CD8-positive, alpha-beta memory T cell (primary cell): ENCODE data around the gene UNC13A. TPM values are rescaled to one million over a fixed set of nuclear protein-coding genes. Genes with fewer than 3 reads are reported as not detected.

Source experiments
- CTCF ChIA-PET: fragments of 350-600 bp; sonication (Branson Sonifier 250); formaldehyde crosslinking; loops from one replicate; lab custom pipeline; 2021; ENCODE audit warnings: antibody characterized with exemption; lab: Charles Lee
- POLR2A ChIA-PET: fragments of 350-600 bp; sonication (Branson Sonifier 250); formaldehyde crosslinking; loops from one replicate; lab custom pipeline; 2021; ENCODE audit warnings: antibody characterized with exemption; lab: Charles Lee
- DNase-seq, 5 donors: peaks; one replicate each; pipeline versions ENCODE4 v3.0.0 to v3.0.0-alpha.2; 2020 to 2022; ENCODE audit warnings: mixed read lengths in 1 of 5
- H3K27ac ChIP-seq: one replicate; pipeline ENCODE4 v1.7.0; 2013; ENCODE audit warnings: low read depth, mild to moderate bottlenecking, low read length, moderate library complexity
- H3K27me3 ChIP-seq: 2 replicates; pipeline ENCODE4 v1.7.0; 2013; ENCODE audit warnings: low read length, mild to moderate bottlenecking; ENCODE audit not compliant: insufficient read depth, poor library complexity, severe bottlenecking
- H3K36me3 ChIP-seq: 2 replicates; pipeline ENCODE4 v1.7.0; 2013; ENCODE audit warnings: mild to moderate bottlenecking, low read length, moderate library complexity; ENCODE audit not compliant: insufficient read depth
- H3K4me1 ChIP-seq: 2 replicates; pipeline ENCODE4 v1.7.0; 2013; ENCODE audit warnings: mild to moderate bottlenecking, low read length, moderate library complexity; ENCODE audit not compliant: insufficient read depth
- H3K4me3 ChIP-seq: 2 replicates; pipeline ENCODE4 v1.7.0; 2013; ENCODE audit warnings: mild to moderate bottlenecking, low read length
- H3K9me3 ChIP-seq: 2 replicates; pipeline ENCODE4 v1.7.0; 2013; ENCODE audit warnings: mild to moderate bottlenecking, low read length
- H3K27ac Mint-ChIP-seq, 8 donors: one replicate each; pipeline ENCODE4 v1.8.0; 2020 to 2021; ENCODE audit warnings: mixed read lengths in 8 of 8, mild to moderate bottlenecking in 6 of 8, inconsistent platforms in 3 of 8, moderate library complexity in 3 of 8
- H3K27me3 Mint-ChIP-seq, 2 donors: one replicate each; pipeline ENCODE4 v1.8.0; 2020 to 2021; ENCODE audit warnings: mixed read lengths in 2 of 2, mild to moderate bottlenecking in 1 of 2, moderate library complexity in 1 of 2
- H3K36me3 Mint-ChIP-seq, 3 donors: one replicate each; pipeline ENCODE4 v1.8.0; 2020 to 2021; ENCODE audit warnings: mixed read lengths in 3 of 3, inconsistent platforms in 1 of 3, mild to moderate bottlenecking in 1 of 3
- H3K4me1 Mint-ChIP-seq, 3 donors: one replicate each; pipeline ENCODE4 v1.8.0; 2020 to 2021; ENCODE audit warnings: mixed read lengths in 3 of 3, inconsistent platforms in 1 of 3, mild to moderate bottlenecking in 1 of 3
- H3K4me3 Mint-ChIP-seq, 7 donors: one replicate each; pipeline ENCODE4 v1.8.0; 2020 to 2021; ENCODE audit warnings: mixed read lengths in 7 of 7, mild to moderate bottlenecking in 6 of 7, moderate library complexity in 4 of 7, inconsistent platforms in 2 of 7
- H3K9me3 Mint-ChIP-seq, 5 donors: one replicate each; pipeline ENCODE4 v1.8.0; 2020 to 2022; ENCODE audit warnings: mixed read lengths in 5 of 5, mild to moderate bottlenecking in 3 of 5, moderate library complexity in 2 of 5, inconsistent platforms in 1 of 5
- polyA plus RNA-seq: library from polyadenylated mRNA; unstranded; fragments of 300-500 nt; fragmentation: Illumina TruSeq; gene quantifications from one replicate; pipeline ENCODE4 v1.2.3, GENCODE V29; 2021
- total RNA-seq, 2 experiments: library from RNA; stranded (reverse); gene quantifications; one replicate each; pipeline ENCODE4 v1.2.3, GENCODE V29; 2021

The UNC13A gene
- total and polyA plus RNA-seq, 3 experiments from 2014 or later: not detected

DNA sequence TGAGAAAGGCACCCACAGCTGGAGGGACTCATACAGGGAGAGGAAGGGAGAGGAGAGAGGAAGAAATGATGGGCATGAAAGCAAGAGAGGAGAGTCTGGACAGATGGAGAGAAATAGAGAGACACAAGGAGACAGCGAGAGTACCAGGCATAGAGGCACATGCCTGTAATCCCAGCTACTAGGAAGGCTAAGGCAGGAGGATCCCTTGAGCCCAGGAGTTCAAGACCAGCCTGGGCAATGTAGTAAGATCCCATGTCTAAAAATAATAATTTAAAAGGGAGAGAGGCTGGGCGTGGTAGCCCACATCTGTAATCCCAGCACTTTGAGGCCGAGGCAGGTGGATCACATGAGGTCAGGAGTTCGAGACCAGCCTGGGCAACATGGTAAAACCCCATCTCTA is 9.3 kb downstream of the UNC13A start:
- DNase-seq: no peak
- Mint-ChIP-seq H3K4me3 (peak overlapping the region in 2 of 7 donors; percentile 15 to 40), H3K4me1 (peaks cover 12 to 13% (median 13%) of the 10 kb centered on the region in 3 donors), H3K36me3 (no peaks in the 10 kb centered on the region), H3K9me3 (no peaks in the 10 kb centered on the region), H3K27ac (no peak overlapping the region), H3K27me3 (peaks cover 43 to 64% of the 10 kb centered on the region in 2 donors)
- Histone ChIP-seq H3K27me3 (peaks cover 19% of the 10 kb centered on the region), H3K27ac (no peak overlapping the region), H3K9me3 (no peaks in the 10 kb centered on the region), H3K4me1 (peaks cover 9% of the 10 kb centered on the region), H3K36me3 (no peaks in the 10 kb centered on the region), H3K4me3 (no peak overlapping the region)
- ChIA-PET POLR2A (no interaction called here), CTCF (no interaction called here)

DNA sequence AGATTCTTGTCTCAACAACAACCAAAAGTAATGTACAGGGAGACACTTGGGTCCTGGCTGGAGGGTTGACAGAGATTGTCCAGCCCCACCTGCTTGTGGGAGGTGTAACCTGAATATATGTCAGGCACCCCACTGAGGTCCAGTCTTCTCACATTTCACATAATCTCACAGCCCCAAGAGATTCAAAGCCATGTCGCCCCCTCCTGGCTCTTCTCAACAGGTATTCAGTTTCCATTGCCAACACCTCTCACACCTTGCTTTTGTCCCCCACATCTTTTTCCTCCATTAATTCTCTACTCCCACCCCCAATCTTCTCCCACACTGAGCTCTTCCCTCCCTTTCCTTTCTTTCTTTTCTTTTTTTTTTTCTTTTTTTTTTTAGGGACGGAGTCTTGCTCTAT is 11.2 kb downstream of the UNC13A start:
- peaks cover 0 to under 1% (median 0%) of the 10 kb centered on the region in 5 donors for H3K9me3 Mint-ChIP-seq
- CTCF ChIA-PET: no interaction called here
- Histone ChIP-seq H3K4me3 (no peak overlapping the region), H3K9me3 (no peaks in the 10 kb centered on the region), H3K27me3 (peaks cover 19% of the 10 kb centered on the region), H3K4me1 (peaks cover 9% of the 10 kb centered on the region), H3K36me3 (no peaks in the 10 kb centered on the region), H3K27ac (no peak overlapping the region)
- H3K36me3 Mint-ChIP-seq: no peaks in the 10 kb centered on the region
- H3K4me1 Mint-ChIP-seq: peaks cover 12 to 13% (median 13%) of the 10 kb centered on the region in 3 donors
- POLR2A ChIA-PET: no interaction called here
- peaks cover 28 to 49% of the 10 kb centered on the region in 2 donors for H3K27me3 Mint-ChIP-seq
- H3K27ac Mint-ChIP-seq: no peak overlapping the region
- no peak overlapping the region for H3K4me3 Mint-ChIP-seq
- DNase-seq: no peak

DNA sequence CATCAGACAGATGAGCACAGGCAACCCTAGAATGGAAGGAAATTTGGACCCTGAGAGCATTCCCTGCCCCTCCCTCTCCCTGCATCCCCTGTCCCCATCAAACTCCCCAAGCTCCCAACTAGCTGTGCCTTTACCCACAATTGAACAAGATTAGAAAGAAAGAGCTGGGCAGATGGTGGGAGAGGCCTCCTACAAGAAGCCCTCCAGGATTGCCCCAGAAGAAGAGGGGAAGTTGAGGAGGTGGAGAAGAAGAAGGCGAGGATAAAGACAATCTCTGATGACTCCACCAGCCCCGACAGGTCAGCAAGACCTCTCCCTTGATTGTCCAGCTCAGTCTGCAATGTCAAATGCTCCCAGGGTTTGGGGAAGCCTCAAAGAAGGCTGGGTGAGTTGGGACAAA is 11.9 kb downstream of the UNC13A start:
- ChIA-PET POLR2A (no interaction called here), CTCF (no interaction called here)
- H3K9me3 Mint-ChIP-seq: peaks cover 0 to 2% (median 0%) of the 10 kb centered on the region in 5 donors
- H3K4me1 ChIP-seq: peaks cover 9% of the 10 kb centered on the region
- H3K27me3 ChIP-seq: peaks cover 14% of the 10 kb centered on the region
- no peaks in the 10 kb centered on the region for H3K36me3 Mint-ChIP-seq
- no peak overlapping the region for H3K27ac Mint-ChIP-seq
- H3K4me3 Mint-ChIP-seq: no peak overlapping the region
- H3K9me3 ChIP-seq: no peaks in the 10 kb centered on the region
- H3K27ac ChIP-seq: no peak overlapping the region
- H3K4me3 ChIP-seq: no peak overlapping the region
- H3K27me3 Mint-ChIP-seq: peaks cover 29 to 46% of the 10 kb centered on the region in 2 donors
- peaks cover 12 to 13% (median 13%) of the 10 kb centered on the region in 3 donors for H3K4me1 Mint-ChIP-seq
- DNase-seq: no peak
- no peaks in the 10 kb centered on the region for H3K36me3 ChIP-seq

DNA sequence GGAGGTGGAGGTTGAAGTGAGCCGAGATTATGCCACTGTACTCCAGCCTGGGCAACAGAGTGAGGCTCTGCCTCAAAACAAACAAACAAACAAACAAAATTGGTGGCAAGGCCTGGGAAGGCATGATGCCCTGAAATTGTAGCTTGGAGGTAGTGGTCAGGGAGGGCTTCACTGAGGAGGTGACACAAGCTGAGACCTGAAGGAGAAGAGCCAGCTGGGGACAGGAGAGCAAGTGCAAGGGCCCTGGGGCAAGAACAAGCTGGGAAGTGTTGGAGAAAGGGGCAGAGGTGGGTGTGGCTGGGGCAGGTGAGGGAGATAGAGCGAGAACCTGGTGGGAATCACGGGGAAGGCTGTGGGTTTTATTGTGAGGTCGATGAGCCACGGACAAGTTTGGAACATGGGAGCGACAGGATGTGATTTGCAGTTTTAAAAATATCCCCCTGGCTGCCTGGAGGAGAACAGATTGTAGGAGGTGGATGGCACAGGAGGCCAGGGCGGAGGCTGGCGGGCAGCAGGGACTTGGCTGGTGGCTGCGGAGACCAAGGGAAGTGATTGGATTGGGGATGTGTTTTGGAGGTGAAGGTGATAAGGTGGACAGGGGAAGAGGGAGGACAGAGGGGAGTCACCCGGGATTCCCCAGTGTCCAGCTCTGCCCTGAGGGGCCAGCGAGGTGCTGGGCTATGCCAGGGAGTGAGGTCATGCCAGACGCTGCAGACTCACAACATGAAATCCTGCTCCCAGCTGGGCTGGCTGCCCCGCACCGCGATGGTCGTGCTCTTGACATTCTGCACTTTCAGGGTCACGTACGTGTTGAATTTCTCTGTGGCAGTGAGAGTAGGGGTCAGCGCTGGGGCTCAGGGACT is 14.0 kb downstream of the UNC13A start:
- no peak overlapping the region for H3K4me3 Mint-ChIP-seq
- H3K27me3 ChIP-seq: peaks cover 5% of the 10 kb centered on the region
- ChIA-PET POLR2A (no interaction called here), CTCF (interaction anchor here (1.2 kb wide), 1 partner anchor 23 kb away, joined by 3 read pairs; no protein-coding TSS in a partner anchor)
- no peaks in the 10 kb centered on the region for H3K9me3 ChIP-seq
- H3K27ac ChIP-seq: no peak overlapping the region
- H3K4me1 Mint-ChIP-seq: peaks cover 0 to 3% (median 0%) of the 10 kb centered on the region in 3 donors
- H3K27me3 Mint-ChIP-seq: peaks cover 29 to 30% of the 10 kb centered on the region in 2 donors
- H3K4me1 ChIP-seq: no peaks in the 10 kb centered on the region
- no peak for DNase-seq
- no peaks in the 10 kb centered on the region for H3K36me3 Mint-ChIP-seq
- no peak overlapping the region for H3K4me3 ChIP-seq
- no peak overlapping the region for H3K27ac Mint-ChIP-seq
- peaks cover 0 to 2% (median 0%) of the 10 kb centered on the region in 5 donors for H3K9me3 Mint-ChIP-seq
- H3K36me3 ChIP-seq: no peaks in the 10 kb centered on the region

DNA sequence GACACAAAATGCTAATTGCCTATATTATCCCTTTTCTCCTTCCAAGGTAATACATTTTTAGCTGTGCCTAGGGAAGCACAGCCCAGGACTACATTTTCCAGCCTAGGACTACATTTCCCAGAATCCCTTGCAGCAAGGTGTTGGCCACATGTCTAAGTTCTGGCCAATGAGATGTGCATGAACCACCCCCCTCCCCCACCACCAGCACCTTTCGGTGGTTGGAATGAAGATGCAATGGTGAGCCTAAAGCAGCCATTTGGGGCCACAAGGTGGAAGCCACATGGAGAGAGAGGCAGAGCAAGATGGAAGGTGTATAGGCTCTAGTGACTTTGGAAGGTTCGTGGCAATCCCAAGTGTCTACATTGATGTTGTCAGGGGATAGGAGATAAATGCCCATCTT is 16.2 kb downstream of the UNC13A start:
- Mint-ChIP-seq H3K4me3 (no peak overlapping the region), H3K36me3 (no peaks in the 10 kb centered on the region), H3K9me3 (peaks cover 0 to 2% (median 0%) of the 10 kb centered on the region in 5 donors), H3K27ac (no peak overlapping the region), H3K4me1 (no peaks in the 10 kb centered on the region), H3K27me3 (peaks cover 15 to 19% of the 10 kb centered on the region in 2 donors)
- Histone ChIP-seq H3K36me3 (no peaks in the 10 kb centered on the region), H3K4me3 (no peak overlapping the region), H3K4me1 (no peaks in the 10 kb centered on the region), H3K27ac (no peak overlapping the region), H3K27me3 (no peaks in the 10 kb centered on the region), H3K9me3 (no peaks in the 10 kb centered on the region)
- ChIA-PET CTCF (no interaction called here), POLR2A (no interaction called here)
- DNase-seq: no peak

DNA sequence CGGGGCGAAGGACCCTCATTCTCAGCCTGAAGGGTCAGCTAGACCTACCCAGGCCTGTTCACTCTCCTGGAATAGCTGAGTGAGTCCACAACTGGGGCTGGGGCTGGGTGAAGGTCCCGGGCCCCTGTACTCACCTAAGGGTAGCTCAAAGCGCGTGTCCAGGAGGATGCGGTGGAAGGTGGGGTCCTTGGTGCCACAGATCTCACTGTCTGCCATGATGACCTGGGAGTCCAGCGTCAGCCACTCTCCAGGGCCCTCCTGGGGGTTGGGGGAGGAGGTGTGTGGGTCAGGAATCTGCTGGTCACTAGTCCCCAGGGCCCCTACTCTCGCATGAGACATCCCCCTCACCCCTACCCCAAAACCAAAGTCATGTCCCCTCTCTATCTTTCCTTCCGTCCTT is 18.7 kb downstream of the UNC13A start:
- H3K27me3 ChIP-seq: no peaks in the 10 kb centered on the region
- Mint-ChIP-seq H3K27me3 (peaks cover 25 to 27% of the 10 kb centered on the region in 2 donors), H3K4me3 (no peak overlapping the region), H3K9me3 (peaks cover 0 to 18% (median 11%) of the 10 kb centered on the region in 5 donors), H3K36me3 (no peaks in the 10 kb centered on the region), H3K27ac (no peak overlapping the region), H3K4me1 (no peaks in the 10 kb centered on the region)
- no peaks in the 10 kb centered on the region for H3K4me1 ChIP-seq
- no peaks in the 10 kb centered on the region for H3K9me3 ChIP-seq
- no peak for DNase-seq
- H3K27ac ChIP-seq: no peak overlapping the region
- no peak overlapping the region for H3K4me3 ChIP-seq
- POLR2A ChIA-PET: no interaction called here
- no peaks in the 10 kb centered on the region for H3K36me3 ChIP-seq
- CTCF ChIA-PET: interaction anchor here (1.3 to 1.5 kb wide), 2 partner anchors 12 to 63 kb away, joined by 3 read pairs; no protein-coding TSS in a partner anchor

DNA sequence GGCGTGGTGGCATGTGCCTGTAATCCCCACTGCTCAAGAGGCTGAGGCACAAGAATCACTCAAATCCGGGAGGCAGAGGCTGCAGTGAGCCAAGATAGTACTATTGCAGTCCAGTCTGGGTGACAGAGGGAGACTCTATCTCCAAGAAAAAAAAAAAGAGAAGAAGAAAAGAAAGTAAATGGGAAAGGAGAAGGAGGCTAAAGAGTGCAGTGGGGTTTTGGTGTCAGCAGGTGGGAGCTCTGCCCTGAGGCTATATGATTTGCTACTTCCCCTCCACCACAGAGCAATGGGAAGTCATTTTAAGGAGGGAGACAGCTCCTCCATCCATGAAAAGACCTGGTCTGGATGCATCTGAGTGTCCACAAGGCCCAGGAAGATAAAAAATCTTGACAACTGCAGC is 23.1 kb downstream of the UNC13A start:
- no peak overlapping the region for H3K27ac ChIP-seq
- no peak for DNase-seq
- H3K9me3 Mint-ChIP-seq: peaks cover 0 to 18% (median 11%) of the 10 kb centered on the region in 5 donors
- H3K27me3 ChIP-seq: no peaks in the 10 kb centered on the region
- no peaks in the 10 kb centered on the region for H3K4me1 ChIP-seq
- H3K27me3 Mint-ChIP-seq: peaks cover 31 to 33% of the 10 kb centered on the region in 2 donors
- CTCF ChIA-PET: no interaction called here
- no peaks in the 10 kb centered on the region for H3K4me1 Mint-ChIP-seq
- H3K36me3 Mint-ChIP-seq: no peaks in the 10 kb centered on the region
- no peaks in the 10 kb centered on the region for H3K36me3 ChIP-seq
- no peaks in the 10 kb centered on the region for H3K9me3 ChIP-seq
- POLR2A ChIA-PET: no interaction called here
- H3K4me3 Mint-ChIP-seq: no peak overlapping the region
- H3K4me3 ChIP-seq: no peak overlapping the region
- H3K27ac Mint-ChIP-seq: no peak overlapping the region

DNA sequence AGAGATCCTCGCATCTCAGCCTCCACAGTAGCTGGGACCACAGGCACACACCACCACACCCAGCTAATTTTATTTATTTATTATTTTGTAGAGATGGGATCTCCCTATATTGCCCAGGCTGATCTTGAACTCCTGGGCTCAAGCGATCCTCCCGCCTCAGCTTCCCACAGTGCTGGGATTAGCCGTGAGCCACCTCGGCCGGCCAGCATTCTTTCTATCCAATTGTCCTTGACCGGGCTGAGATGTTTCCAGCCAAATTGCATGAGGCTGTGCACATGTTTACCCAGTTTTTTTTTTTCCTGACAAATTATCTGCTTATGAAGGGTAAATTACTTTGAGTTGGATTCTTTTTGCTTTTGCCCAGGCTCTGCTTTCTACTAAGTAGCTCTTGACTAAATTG is 28.2 kb downstream of the UNC13A start:
- no peaks in the 10 kb centered on the region for H3K36me3 ChIP-seq
- H3K27me3 Mint-ChIP-seq: peaks cover 25 to 29% of the 10 kb centered on the region in 2 donors
- DNase-seq: no peak
- no peaks in the 10 kb centered on the region for H3K4me1 Mint-ChIP-seq
- POLR2A ChIA-PET: no interaction called here
- H3K4me3 ChIP-seq: no peak overlapping the region
- no peaks in the 10 kb centered on the region for H3K9me3 ChIP-seq
- H3K9me3 Mint-ChIP-seq: peaks cover 0 to 6% (median 6%) of the 10 kb centered on the region in 5 donors
- H3K4me1 ChIP-seq: no peaks in the 10 kb centered on the region
- no peak overlapping the region for H3K27ac Mint-ChIP-seq
- H3K36me3 Mint-ChIP-seq: no peaks in the 10 kb centered on the region
- no peak overlapping the region for H3K4me3 Mint-ChIP-seq
- CTCF ChIA-PET: no interaction called here
- no peaks in the 10 kb centered on the region for H3K27me3 ChIP-seq
- H3K27ac ChIP-seq: no peak overlapping the region
